ENCODE measurements around the gene NELFCD.

NELFCD gene

GRCh38 chr20:58995461-58996225, 14.6 kb downstream of the NELFCD start:
- DNase-seq = no peak

GRCh38 chr20:58996226-58996611, 15.2 kb downstream of the NELFCD start:
- no peak for DNase-seq

- DNase-seq = no peak
Observed at GRCh38 chr20:58997141-58997770, 16.2 kb downstream of the NELFCD start.

- no peak for DNase-seq
Observed at GRCh38 chr20:58998656-58999055, 17.6 kb downstream of the NELFCD start.

- no peak for DNase-seq
Observed at GRCh38 chr20:59000326-59000725, 19.3 kb downstream of the NELFCD start.

- DNase-seq = no peak
Observed at GRCh38 chr20:59001068-59001448, 20.0 kb downstream of the NELFCD start.

GRCh38 chr20:59001449-59002171, 20.6 kb downstream of the NELFCD start:
- no peak for DNase-seq

- DNase-seq = no peak
Observed at GRCh38 chr20:59002388-59002787, 21.3 kb downstream of the NELFCD start.

- no peak for DNase-seq
Observed at GRCh38 chr20:59002874-59003399, 21.9 kb downstream of the NELFCD start.

- DNase-seq = no peak
Observed at GRCh38 chr20:59003836-59004492, 22.9 kb downstream of the NELFCD start.

- DNase-seq = no peak
Observed at GRCh38 chr20:59004493-59004762, 23.4 kb downstream of the NELFCD start.

GRCh38 chr20:59004763-59005522, 23.9 kb downstream of the NELFCD start:
- peak; percentile 36 for DNase-seq

- DNase-seq = no peak
Observed at GRCh38 chr20:59005523-59006166, 24.6 kb downstream of the NELFCD start.

GRCh38 chr20:59006167-59006863, 25.3 kb downstream of the NELFCD start:
- DNase-seq = no peak

GRCh38 chr20:59006864-59007664, 26.0 kb downstream of the NELFCD start, which contains the start of gene CTSZ:
TSS of gene CTSZ (minus strand) at chr20:59007254. CDS start at chr20:59007128, 126 bp downstream.
- peak; percentile 27 for DNase-seq

GRCh38 chr20:59007665-59008511, 26.8 kb downstream of the NELFCD start:
- DNase-seq = no peak

- no peak for DNase-seq
Observed at GRCh38 chr20:59008715-59009336, 27.8 kb downstream of the NELFCD start.

GRCh38 chr20:59010321-59010994, 29.4 kb downstream of the NELFCD start:
- DNase-seq = no peak
